Bronchial epithelial cell (primary cell): ENCODE data around the gene ZFP3. TPM values are rescaled to one million over a fixed set of nuclear protein-coding genes. Genes with fewer than 3 reads are reported as not detected.
"Not testable (repeated sequence)": the region's sequence is repeated elsewhere in the genome, so short reads cannot be mapped to it uniquely, and the experiment has no call there.

Experiments used
- DNase-seq: peaks from one replicate; pipeline ENCODE4 v3.0.0-alpha.2; 2010; ENCODE audit warnings: low read depth
- FAIRE-seq: peaks from 2 replicates; lab custom pipeline; 2011; peaks lifted over from hg19 to GRCh38; lab: Jason Lieb, UNC
- H3K27me3 ChIP-seq: 2 replicates; pipeline ENCODE4 v1.5.1; 2011; ENCODE audit warnings: low read length; ENCODE audit not compliant: control insufficient read depth, insufficient read depth
- H3K36me3 ChIP-seq: 2 replicates; pipeline ENCODE4 v1.5.1; 2011; ENCODE audit warnings: low read length; ENCODE audit not compliant: control insufficient read depth, insufficient read depth
- H3K4me3 ChIP-seq: 2 replicates; pipeline ENCODE4 v1.5.1; 2011; ENCODE audit warnings: mild to moderate bottlenecking, low read depth, low read length, control low read depth
- CTCF ChIP-seq: IDR thresholded peaks from 2 replicates; pipeline ENCODE4 v1.5.1; 2011; ENCODE audit warnings: mild to moderate bottlenecking, moderate library complexity, low read length, control low read depth, inconsistent platforms; ENCODE audit not compliant: insufficient read depth, severe bottlenecking
- total RNA-seq: library from RNA; depleted of rRNA; stranded (reverse); fragments of >200 nt; gene quantifications from 2 replicates; pipeline ENCODE4 v1.2.1, GENCODE V29; 2014

The ZFP3 gene
- total RNA-seq, 1 donor from 2014 or later = 0.53 TPM

GRCh38 chr17:5126719-5127488 is 48.6 kb downstream of the ZFP3 start:
- no peak for TF ChIP-seq CTCF
- FAIRE-seq (no peak), DNase-seq (no peak)
- H3K27me3 ChIP-seq = peaks cover 5% of the 10 kb centered on the region
- H3K36me3 ChIP-seq = no peaks in the 10 kb centered on the region
- H3K4me3 ChIP-seq = no peak overlapping the region

GRCh38 chr17:5127910-5128309 is 49.6 kb downstream of the ZFP3 start:
- FAIRE-seq = no peak
- H3K36me3 ChIP-seq = no peaks in the 10 kb centered on the region
- no peaks in the 10 kb centered on the region for H3K27me3 ChIP-seq
- DNase-seq = no peak
- H3K4me3 ChIP-seq = no peak overlapping the region
- TF ChIP-seq CTCF = no peak

- not testable (repeated sequence) for H3K27me3 ChIP-seq, DNase-seq, H3K36me3 ChIP-seq, FAIRE-seq, H3K4me3 ChIP-seq
Measured at GRCh38 chr17:5128387-5128786, 50.1 kb downstream of the ZFP3 start.

GRCh38 chr17:5128905-5129535 is 50.8 kb downstream of the ZFP3 start:
- no peak for TF ChIP-seq CTCF
- no peak for FAIRE-seq
- no peak for DNase-seq
- no peaks in the 10 kb centered on the region for H3K36me3 ChIP-seq
- no peaks in the 10 kb centered on the region for H3K27me3 ChIP-seq
- H3K4me3 ChIP-seq = no peak overlapping the region

- not testable (repeated sequence) for H3K36me3 ChIP-seq, H3K27me3 ChIP-seq, H3K4me3 ChIP-seq, FAIRE-seq, DNase-seq
Measured at GRCh38 chr17:5129770-5130169, 51.5 kb downstream of the ZFP3 start.

- not testable (repeated sequence) for DNase-seq, H3K27me3 ChIP-seq, FAIRE-seq, H3K4me3 ChIP-seq, H3K36me3 ChIP-seq
Measured at GRCh38 chr17:5130261-5130660, 52.0 kb downstream of the ZFP3 start.

GRCh38 chr17:5130687-5131086 is 52.4 kb downstream of the ZFP3 start:
- H3K27me3 ChIP-seq = not testable (repeated sequence)

More at GRCh38 chr17:5130687-5131086, 52.4 kb downstream of the ZFP3 start:
- not testable (repeated sequence) for FAIRE-seq, H3K36me3 ChIP-seq, DNase-seq, H3K4me3 ChIP-seq
